Ascending aorta (tissue), 2 donors: Measurements from ENCODE around the gene PIP4K2C. TPM values are rescaled to one million over a fixed set of nuclear protein-coding genes. Genes with fewer than 3 reads are reported as not detected.

ENCODE experiments used
- DNase-seq, 2 donors: peaks; one replicate each; pipeline ENCODE4 v3.0.0-alpha.2; 2019; ENCODE audit warnings: low spot score in 2 of 2
- H3K27ac ChIP-seq, 2 donors: fragments of 200-600 bp; sonication (generic); one replicate each; pipeline ENCODE4 v1.5.1; 2016 to 2017; ENCODE audit warnings: mild to moderate bottlenecking in 1 of 2
- H3K27me3 ChIP-seq: fragments of 200-600 bp; sonication (generic); one replicate; pipeline ENCODE4 v1.5.1; 2017
- H3K36me3 ChIP-seq, 2 donors: fragments of 200-600 bp; sonication (generic); one replicate each; pipeline ENCODE4 v1.5.1; 2016
- H3K4me1 ChIP-seq, 2 donors: fragments of 200-600 bp; sonication (generic); one replicate each; pipeline ENCODE4 v1.5.1; 2016 to 2017; ENCODE audit warnings: mild to moderate bottlenecking in 1 of 2
- H3K4me3 ChIP-seq, 2 donors: fragments of 200-600 bp; sonication (generic); one replicate each; pipeline ENCODE4 v1.5.1; 2016 to 2017; ENCODE audit warnings: mild to moderate bottlenecking in 1 of 2
- H3K9me3 ChIP-seq, 2 donors: fragments of 200-600 bp; sonication (generic); one replicate each; pipeline ENCODE4 v1.5.1; 2016
- CTCF ChIP-seq, 3 experiments: fragments of 200-600 bp in 2 of 3; fragments of 450-650 bp in 1 of 3; sonication (generic) in 2 of 3; IDR thresholded peaks; one replicate each; pipeline ENCODE4 v1.5.1; 2016 to 2019; ENCODE audit warnings: antibody characterized with exemption in 3 of 3, mild to moderate bottlenecking in 1 of 3, moderate library complexity in 1 of 3
- intact Hi-C: fragments of 100-400 bp; cut with DNase I; formaldehyde crosslinking; loops from one replicate; pipeline ENCODE4 v1.15.1; 2023
- total RNA-seq: library from RNA; depleted of rRNA; stranded (reverse); fragments of >200 nt; gene quantifications from one replicate; pipeline ENCODE4 v1.1.0, GENCODE V29; 2016

The PIP4K2C gene
- total RNA-seq, 1 donor from 2014 or later: 153 TPM

- DNase-seq: no peak
- H3K27me3 ChIP-seq: no peaks in the 10 kb centered on the region
- peak overlapping the region in 1 of 2 donors; percentile 81 for H3K4me3 ChIP-seq
- H3K27ac ChIP-seq: peak overlapping the region; percentile 96 to 98
- H3K4me1 ChIP-seq: peaks cover 0 to 13% of the 10 kb centered on the region in 2 donors
- TF ChIP-seq CTCF (IDR thresholded peaks at IDR 0.05): no peak
- intact Hi-C loops: no loop called here
- peaks cover 25 to 47% of the 10 kb centered on the region in 2 donors for H3K36me3 ChIP-seq
- no peaks in the 10 kb centered on the region for H3K9me3 ChIP-seq
Observed at GRCh38 chr12:57603324-57603723, 12.3 kb downstream of the PIP4K2C start.

DNA sequence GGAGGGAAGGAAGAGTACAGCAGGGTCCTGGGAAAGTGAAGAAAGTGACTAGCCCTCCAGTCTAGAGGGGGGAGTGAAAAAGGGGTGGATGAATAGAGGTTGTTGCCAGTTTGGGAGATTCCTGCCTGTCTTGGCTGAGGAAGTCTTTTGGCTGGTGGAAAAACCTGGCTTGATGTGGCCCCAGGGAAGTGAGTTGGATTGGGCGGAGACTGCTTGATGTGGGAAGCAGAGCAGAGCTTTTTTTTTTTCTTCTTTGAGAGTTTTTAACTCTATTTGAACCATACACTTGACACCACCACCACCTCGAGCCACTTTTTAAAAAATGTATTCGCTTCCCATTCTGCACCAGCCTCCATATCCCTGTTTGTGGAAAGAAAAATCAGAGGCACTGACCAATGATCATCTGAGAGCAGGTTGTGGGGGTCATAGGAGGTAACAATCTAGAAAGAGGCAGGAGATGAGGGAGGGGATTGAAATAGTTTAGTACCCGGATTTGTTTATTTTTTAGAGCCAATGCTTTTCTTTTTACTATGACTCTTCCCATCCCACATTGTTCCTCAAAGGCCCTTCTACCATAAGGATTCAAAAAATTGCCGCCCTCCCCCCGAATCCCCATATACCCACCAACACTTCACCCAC lies 12.9 kb downstream of the PIP4K2C start:
- no peaks in the 10 kb centered on the region for H3K9me3 ChIP-seq
- no peak for TF ChIP-seq CTCF (IDR thresholded peaks at IDR 0.05)
- DNase-seq: peak; percentile 46 to 86

GRCh38 chr12:57604454-57604991 lies 13.5 kb downstream of the PIP4K2C start, which contains the start of gene DTX3:
TSS of gene DTX3 (plus strand) at chr12:57604824. CDS start at chr12:57606518, 1,694 bp downstream.
- intact Hi-C loops: no loop called here
- H3K4me1 ChIP-seq: peaks cover 0 to 18% of the 10 kb centered on the region in 2 donors
- no peaks in the 10 kb centered on the region for H3K27me3 ChIP-seq
- H3K9me3 ChIP-seq: no peaks in the 10 kb centered on the region
- no peak for TF ChIP-seq CTCF (IDR thresholded peaks at IDR 0.05)
- DNase-seq: no peak
- peak within 1 kb of the TSS; percentile 81 to 87 for H3K4me3 ChIP-seq
- H3K27ac ChIP-seq: peak within 1 kb of the TSS; percentile 96 to 98
- H3K36me3 ChIP-seq: peaks cover 16 to 36% of the 10 kb centered on the region in 2 donors

More for the DNA sequence above, 12.9 kb downstream of the PIP4K2C start:
- H3K36me3 ChIP-seq: peaks cover 22 to 42% of the 10 kb centered on the region in 2 donors
- intact Hi-C loops: no loop called here
- H3K27me3 ChIP-seq: no peaks in the 10 kb centered on the region
- H3K4me1 ChIP-seq: peaks cover 0 to 13% of the 10 kb centered on the region in 2 donors
- peak overlapping the region; percentile 96 to 98 for H3K27ac ChIP-seq
- peak overlapping the region; percentile 81 to 87 for H3K4me3 ChIP-seq

- no peaks in the 10 kb centered on the region for H3K27me3 ChIP-seq
- intact Hi-C loops: no loop called here
- H3K4me1 ChIP-seq: peaks cover 0 to 22% of the 10 kb centered on the region in 2 donors
- H3K4me3 ChIP-seq: peak overlapping the region; percentile 81 to 87
- peaks cover 15 to 29% of the 10 kb centered on the region in 2 donors for H3K36me3 ChIP-seq
- DNase-seq: peak in 1 of 2 donors; percentile 82
- H3K9me3 ChIP-seq: no peaks in the 10 kb centered on the region
- peak overlapping the region; percentile 96 to 98 for H3K27ac ChIP-seq
- TF ChIP-seq CTCF (IDR thresholded peaks at IDR 0.05): no peak
Observed at GRCh38 chr12:57604992-57605810, 14.2 kb downstream of the PIP4K2C start.

- intact Hi-C loops: no loop called here
- Histone ChIP-seq H3K9me3 (no peaks in the 10 kb centered on the region), H3K4me1 (peaks cover 0 to 26% of the 10 kb centered on the region in 2 donors), H3K36me3 (peaks cover 11 to 22% of the 10 kb centered on the region in 2 donors), H3K4me3 (peak overlapping the region; percentile 81 to 87), H3K27me3 (no peaks in the 10 kb centered on the region), H3K27ac (peak overlapping the region; percentile 96 to 98)
- DNase-seq: no peak
- TF ChIP-seq CTCF (IDR thresholded peaks at IDR 0.05): no peak
Observed at GRCh38 chr12:57605811-57606311, 14.9 kb downstream of the PIP4K2C start.
